Gastroesophageal sphincter (tissue), 3 donors: Measurements from ENCODE around the gene STX8.

Experiments used
- EP300 ChIP-seq: sonication (generic); formaldehyde crosslinking; IDR thresholded peaks from one replicate; pipeline ENCODE4 v1.6.1; 2017; ENCODE audit warnings: antibody characterized with exemption, mild to moderate bottlenecking
- POLR2A ChIP-seq, 2 donors: fragments of 450-650 bp; IDR thresholded peaks; one replicate each; pipeline ENCODE4 v1.6.1; 2017; ENCODE audit warnings: antibody characterized with exemption in 2 of 2, mild to moderate bottlenecking in 2 of 2, moderate library complexity in 1 of 2
- POLR2AphosphoS5 ChIP-seq: sonication (generic); formaldehyde crosslinking; IDR thresholded peaks from one replicate; pipeline ENCODE4 v1.6.1; 2017; ENCODE audit warnings: antibody characterized with exemption
- TF ChIP-seq, protein P1 (sequence below), 4 experiments: fragments of 200-600 bp in 2 of 4; fragments of 450-650 bp in 2 of 4; sonication (generic) in 1 of 4; IDR thresholded peaks; one replicate each; pipeline ENCODE4 v1.5.1; 2017 to 2019; ENCODE audit warnings: antibody characterized with exemption in 4 of 4, mild to moderate bottlenecking in 2 of 4, moderate library complexity in 2 of 4

DNA sequence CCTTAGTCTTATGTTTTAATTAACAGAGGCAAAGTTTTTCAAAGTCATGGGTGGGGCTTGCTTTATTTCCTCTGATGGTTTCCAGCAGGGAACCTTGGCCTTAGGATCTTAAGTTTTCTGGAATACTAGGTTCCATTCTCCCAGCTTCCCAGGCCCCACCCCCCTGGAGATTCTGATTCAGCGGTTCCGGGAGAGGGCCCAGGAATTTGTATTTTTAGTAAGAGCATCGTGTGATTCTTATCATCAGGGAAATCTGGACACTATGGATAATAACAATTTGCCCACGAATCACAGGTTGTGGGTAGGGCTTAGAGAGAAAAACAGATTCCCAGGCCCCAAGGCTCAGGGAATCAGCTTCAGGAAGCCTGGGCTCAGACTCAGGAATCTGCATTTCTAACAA is 290.7 kb downstream of the STX8 start:
- TF ChIP-seq, protein P1, sequence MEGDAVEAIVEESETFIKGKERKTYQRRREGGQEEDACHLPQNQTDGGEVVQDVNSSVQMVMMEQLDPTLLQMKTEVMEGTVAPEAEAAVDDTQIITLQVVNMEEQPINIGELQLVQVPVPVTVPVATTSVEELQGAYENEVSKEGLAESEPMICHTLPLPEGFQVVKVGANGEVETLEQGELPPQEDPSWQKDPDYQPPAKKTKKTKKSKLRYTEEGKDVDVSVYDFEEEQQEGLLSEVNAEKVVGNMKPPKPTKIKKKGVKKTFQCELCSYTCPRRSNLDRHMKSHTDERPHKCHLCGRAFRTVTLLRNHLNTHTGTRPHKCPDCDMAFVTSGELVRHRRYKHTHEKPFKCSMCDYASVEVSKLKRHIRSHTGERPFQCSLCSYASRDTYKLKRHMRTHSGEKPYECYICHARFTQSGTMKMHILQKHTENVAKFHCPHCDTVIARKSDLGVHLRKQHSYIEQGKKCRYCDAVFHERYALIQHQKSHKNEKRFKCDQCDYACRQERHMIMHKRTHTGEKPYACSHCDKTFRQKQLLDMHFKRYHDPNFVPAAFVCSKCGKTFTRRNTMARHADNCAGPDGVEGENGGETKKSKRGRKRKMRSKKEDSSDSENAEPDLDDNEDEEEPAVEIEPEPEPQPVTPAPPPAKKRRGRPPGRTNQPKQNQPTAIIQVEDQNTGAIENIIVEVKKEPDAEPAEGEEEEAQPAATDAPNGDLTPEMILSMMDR (IDR thresholded peaks at IDR 0.05): no peak
- no peak for TF ChIP-seq POLR2A (IDR thresholded peaks at IDR 0.05)
- TF ChIP-seq POLR2AphosphoS5: peak; percentile 18
- no peak for TF ChIP-seq EP300
